ENCODE measurements around the gene PLXNC1.
A peak's percentile ranks its signal among the peaks of the same experiment; 100 is the strongest.

Gene PLXNC1

DNA sequence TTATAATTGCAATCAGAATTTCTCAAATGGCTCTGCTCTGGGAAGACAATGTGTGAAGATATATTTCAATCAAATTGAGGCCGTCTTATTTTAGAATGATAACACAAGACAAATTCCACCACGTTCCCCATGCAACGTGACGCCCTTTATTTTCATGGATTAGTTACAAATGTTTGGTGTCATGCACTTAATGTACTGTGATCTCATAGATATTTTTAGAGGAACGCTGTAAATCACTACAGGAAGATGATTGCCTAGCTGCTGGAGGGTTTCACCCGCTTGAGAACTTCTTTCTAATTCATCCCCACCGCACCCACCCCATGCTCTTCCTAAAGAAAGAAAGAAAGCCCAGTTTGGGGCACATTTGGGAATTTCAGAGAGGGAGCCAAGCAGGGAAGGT, 117.2 kb downstream of the PLXNC1 start:
- no peak for DNase-seq (ENCODE audit: low read depth)

DNA sequence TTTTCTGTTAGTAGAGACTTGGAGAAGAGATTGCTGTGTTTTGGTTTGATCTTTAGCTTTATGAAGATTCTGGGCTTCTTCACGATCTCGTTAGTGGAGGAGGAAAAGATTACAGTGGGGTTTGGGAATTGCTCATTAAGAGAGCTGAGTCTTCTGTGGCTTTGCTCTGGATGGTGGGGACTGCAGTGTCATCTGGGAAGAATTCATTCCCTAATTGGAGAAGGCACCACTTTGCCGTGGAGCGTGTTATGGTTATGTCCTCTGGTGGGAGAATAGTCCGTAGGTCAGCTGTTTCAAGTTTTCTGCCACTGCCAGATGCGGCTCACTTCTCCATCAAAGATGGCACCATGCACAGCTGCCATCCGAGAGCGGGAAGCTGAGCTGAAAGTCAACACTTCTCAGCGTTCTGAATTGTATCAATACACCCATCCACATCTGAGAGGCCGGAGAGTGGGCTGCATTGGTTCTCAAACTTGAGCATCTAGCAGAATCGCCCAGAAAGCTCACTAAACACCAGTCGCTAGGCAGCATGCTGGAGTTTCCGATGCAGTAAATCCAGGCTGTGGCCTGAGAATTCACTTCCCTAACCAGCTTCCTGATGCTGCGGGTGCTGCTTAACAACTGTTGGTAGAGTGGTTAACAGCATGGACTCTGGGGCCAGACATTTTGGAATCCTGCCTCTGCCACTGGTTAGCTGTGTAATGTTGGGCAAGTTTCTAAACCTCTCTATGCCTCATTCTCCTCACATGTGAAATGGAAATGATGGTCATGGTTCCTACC, 117.8 kb downstream of the PLXNC1 start:
- DNase-seq (ENCODE audit: low read depth), result no peak

DNA sequence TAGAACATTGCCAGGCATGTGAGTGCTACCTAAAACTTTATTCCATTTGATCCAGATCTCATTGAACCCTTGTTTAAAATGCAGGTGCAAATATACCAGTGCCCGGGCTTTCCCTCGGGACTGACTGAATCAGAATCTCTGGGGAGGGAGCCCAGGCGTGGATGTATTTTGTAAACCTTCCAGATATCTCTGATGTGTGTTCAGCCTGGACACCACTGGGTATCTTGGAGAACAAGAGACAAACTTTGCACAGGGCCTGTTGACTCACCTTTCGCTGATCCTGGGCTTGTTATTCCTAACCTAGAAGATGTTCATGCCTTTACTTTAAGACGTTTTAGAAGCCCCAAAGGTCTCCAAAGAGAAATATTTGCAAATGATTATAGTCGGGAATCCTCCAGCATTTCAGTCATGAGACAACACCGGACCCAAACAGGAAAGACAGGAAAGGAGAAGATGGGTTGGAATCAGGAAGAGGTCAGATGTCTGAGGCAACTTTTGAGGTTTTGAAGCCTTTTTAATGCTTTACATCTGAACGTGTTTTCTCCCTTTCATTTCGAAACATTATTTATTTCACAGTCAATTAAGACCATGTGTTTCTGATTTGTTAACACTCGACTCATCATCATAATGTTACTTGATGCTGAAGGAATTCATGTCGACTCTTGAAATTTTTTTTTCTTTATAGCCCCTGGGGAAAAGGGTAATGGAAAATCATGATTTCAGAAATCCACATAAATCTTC, 118.6 kb downstream of the PLXNC1 start:
- DNase-seq (ENCODE audit: low read depth), result peak; percentile 88

DNA sequence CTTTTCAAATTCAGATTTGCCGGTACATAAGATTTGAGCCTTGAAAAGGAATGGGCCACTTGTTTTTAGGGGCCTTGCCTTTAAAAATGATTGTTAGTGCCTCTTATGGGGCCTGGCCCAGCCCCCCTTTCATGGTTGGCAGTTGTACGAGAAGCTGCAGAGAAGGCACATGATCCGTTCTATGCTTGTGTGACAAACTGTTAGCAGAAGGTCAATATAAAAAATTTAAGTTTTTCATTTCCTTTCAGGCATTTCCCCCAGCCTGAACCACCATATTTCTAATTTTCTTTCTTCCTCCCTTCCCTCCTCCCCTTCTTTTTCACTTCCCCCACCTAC, 119.1 kb downstream of the PLXNC1 start:
- no peak for DNase-seq (ENCODE audit: low read depth)

DNA sequence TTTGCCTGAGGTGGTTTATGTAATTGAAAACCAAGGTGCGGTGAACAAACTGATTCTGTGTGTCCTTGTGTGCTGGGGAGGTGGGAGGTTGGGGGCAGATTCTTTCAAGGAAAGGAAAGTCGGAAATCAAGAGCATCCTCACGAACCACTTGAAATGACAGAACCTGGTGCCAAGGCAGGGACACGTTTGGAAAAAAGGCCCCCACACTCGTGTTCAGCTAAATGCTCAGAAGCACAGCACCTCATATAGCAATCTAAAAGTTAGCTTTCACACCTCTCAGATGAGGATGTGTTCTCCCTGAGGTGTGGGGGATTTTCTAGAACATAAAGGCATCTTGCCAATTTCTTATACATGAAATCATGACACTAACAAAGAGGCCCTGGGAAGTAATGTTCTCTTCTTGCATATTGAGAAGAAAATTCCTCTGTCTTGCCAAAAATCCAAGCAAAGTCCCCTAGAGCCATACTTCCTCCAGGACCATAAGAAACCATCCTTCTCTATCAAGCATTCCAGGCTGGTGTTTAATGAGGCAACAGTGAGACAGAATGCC, 119.6 kb downstream of the PLXNC1 start:
- DNase-seq (ENCODE audit: low read depth), result no peak

DNA sequence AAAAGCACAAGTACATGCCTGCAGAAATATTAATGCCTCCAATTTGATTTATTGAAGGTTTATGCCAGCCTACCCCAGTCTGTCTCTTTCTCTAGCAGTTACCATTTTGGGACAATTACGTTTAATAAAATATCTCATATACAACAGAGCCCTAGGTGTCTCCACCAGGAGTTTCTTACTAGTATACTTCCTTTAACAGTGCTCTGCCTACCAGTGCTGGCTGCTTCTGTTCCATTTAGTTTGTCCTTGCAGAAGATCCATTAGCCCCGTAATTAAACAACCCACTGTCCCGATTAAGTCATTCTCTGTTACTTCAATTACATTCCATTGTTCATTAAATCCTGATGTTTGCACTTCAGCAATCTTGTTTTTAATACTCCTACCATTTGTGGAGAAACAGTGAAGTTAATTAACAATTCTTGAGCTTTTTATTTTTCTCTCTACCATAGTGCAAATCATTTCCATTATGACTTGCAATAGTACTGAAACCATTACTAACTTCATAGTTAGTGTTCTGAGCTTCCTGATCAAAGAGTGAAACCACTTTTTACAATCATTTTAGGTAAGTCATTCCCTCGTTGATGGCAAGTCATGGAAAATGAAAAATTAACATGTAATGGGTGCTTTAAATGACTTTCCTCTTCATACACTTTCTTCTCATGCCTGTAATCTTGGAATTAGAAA, 121.1 kb downstream of the PLXNC1 start:
- no peak for DNase-seq (ENCODE audit: low read depth)

DNA sequence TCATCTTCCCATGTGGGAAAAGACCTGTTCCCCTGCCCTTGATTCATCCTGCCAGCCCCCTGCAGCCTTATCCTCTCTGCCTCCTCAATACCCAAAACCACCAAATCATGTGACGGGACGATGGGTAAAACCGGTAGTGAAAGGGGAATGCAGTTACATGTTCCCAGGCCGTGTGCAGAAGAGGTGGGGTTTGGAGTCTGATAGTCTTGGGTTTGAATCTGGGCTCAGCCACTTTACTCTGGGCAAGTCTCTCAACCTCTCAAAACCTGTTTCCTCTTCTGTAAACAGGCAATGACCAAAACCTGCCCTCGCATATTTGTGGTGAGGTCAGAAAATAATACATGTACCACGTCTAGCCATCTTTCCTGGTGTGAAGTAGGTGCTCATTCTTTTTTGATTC, 123.0 kb downstream of the PLXNC1 start:
- DNase-seq (ENCODE audit: low read depth), result no peak

DNA sequence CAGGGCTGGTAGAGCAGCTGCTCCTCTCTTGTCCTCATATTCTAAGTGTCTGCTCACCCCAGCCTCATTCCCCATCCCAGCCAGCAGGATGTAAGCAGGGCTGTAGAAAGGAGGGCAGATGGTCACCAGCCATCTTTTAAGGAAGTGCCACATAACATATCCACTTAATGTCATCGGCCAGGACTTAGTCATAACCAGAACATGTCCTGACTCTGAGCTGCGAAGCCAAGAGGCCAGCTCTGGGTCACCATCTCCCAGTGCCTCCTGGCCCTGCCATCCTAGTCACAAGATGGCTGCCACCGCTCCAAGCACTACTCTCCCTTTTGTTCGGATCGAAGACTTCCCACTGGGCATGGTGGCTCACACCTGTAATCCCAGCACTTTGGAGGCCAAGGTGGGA, 123.9 kb downstream of the PLXNC1 start:
- DNase-seq (ENCODE audit: low read depth), result no peak

DNA sequence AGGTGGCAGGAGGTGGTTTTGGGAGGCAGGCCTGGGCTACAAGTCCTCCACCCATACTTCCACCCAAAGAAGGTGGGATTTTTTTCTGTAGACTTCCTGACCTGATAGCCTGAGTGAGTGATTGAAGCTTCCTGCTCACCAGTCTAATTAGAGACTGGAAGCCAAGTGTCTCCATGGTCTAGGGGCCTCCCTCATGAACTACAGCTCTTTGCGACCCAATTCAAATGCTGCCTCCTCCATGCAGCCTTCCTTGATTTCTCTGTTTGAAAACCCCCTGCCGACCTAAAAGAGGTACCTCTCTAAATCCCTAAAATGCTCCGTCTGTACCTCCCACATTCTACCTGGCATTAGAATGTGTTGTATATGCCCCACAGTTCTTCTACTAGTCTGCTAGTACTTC, 124.9 kb downstream of the PLXNC1 start:
- no peak for DNase-seq (ENCODE audit: low read depth)

DNA sequence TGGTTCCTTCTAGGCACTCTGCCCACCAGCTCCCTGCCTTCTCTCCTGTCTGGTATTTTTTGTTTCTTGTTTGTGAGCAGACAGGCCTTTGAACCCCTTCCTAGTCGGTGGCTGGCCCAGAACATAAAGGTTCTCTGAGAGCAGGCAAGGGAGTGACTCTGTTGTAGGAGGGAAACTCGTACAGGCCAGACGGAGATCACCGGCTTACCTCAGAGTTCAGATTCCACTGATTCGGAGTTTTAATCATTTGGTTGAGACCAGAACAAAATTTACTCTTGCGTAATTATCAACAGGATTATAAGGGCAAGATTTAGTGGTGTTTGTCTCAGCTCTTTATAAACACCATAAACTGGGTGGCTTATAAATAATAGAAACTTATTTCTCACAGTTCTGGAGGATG, 128.3 kb downstream of the PLXNC1 start:
- no peak for DNase-seq (ENCODE audit: low read depth)

DNA sequence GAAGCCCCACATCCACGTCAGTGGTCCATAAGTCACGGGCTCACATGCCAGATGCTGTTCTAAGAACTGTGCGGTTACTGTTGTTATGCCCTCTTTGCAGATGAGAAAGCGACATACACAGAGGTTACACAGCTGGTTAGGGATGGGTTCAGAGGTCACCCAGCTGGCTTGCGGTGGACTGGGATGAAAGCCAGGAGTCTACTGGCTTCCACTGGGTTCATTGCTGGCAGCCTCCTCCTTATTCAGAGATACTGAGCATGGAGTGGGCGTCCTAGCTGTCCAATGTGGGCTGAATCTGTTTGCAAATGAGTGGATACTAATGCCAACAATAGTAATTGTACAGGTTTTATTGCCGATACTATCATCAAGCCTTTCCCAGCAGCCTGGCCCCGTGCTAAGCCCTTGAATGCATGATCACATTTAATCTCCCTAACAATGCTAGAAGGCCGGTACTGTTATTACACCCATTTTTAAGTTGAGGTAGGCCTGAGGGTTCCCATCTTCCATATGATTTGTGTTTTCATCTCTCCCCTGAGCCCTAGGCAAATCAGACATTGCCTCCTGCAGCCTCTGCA, 129.1 kb downstream of the PLXNC1 start:
- no peak for DNase-seq (ENCODE audit: low read depth)

DNA sequence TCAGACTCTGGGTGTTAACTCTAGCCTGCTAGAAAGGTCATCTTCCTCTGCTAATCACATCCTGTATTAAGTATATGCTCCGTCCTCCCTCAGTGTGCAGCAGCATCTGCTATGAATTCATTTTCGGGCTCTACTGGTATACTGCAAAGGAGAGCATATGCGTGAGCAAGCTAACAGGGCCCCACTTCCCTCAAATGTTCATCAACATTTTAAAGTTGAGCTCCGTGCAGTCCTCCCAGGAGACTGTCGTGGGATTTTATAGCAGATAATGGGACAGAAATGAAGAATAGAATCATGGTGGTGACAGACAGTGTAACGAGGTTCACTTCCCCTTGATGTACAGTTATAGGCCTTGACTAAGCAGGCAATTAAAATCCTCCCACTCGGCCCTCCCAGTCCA, 131.7 kb downstream of the PLXNC1 start:
- no peak for DNase-seq (ENCODE audit: low read depth)

DNA sequence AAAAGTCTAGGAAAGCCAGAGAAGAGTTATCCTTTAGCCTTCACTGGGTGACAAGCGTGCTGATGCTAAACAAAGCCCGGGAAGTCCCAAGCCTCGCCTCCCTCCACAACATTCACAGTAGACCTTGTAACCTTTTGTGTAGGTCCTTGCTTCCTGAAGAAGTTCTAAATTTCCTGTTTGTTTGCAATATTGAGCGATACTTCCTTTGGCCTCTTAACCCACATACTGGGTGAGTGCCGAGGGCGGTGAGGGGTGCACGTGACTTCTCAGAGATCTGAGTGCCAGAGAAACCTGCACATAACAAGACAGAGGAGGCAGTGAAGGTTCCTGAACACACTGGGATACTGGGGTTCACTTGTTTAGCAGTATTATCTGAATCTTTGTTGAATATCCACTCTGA, 134.3 kb downstream of the PLXNC1 start:
- DNase-seq (ENCODE audit: low read depth), result no peak

DNA sequence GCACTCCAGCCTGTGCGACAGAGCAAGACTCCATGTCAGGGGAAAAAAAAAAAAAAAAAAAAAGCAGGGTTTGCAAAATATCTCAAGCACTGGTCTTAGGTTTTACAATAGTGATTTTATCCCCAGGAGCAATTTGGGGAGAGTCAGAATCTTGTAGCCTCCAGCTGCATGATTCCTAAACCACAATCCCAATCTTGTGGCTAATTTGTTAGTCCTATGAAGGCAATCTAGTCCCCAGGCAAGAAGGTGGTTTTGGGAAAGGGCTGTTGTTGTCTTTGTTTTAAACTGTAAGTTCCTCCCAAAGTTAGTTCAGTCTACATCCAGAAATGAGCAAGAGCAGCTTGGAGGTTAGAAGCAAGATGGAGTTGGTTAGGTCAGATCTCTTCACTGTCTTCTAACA, 135.7 kb downstream of the PLXNC1 start:
- no peak for DNase-seq (ENCODE audit: low read depth)

DNA sequence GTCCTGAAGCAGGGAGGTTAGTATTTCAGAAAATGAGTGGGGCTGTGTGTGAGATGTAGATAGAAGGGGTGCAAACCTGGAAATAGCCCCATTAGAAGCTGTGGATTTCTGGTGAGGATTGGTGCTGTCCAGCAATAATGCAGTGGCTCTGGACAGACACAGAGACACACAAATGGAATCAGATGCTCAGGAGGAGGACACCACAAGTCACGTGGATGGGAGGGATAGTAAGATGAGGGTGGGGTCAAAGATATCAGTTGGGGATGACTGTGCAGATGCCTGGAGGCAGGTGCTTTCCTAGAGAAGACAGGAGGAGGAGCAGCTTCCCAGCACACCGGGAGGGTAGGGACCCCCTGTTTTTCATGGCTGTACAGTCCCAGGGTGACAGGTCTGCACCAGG, 136.5 kb downstream of the PLXNC1 start:
- no peak for DNase-seq (ENCODE audit: low read depth)

DNA sequence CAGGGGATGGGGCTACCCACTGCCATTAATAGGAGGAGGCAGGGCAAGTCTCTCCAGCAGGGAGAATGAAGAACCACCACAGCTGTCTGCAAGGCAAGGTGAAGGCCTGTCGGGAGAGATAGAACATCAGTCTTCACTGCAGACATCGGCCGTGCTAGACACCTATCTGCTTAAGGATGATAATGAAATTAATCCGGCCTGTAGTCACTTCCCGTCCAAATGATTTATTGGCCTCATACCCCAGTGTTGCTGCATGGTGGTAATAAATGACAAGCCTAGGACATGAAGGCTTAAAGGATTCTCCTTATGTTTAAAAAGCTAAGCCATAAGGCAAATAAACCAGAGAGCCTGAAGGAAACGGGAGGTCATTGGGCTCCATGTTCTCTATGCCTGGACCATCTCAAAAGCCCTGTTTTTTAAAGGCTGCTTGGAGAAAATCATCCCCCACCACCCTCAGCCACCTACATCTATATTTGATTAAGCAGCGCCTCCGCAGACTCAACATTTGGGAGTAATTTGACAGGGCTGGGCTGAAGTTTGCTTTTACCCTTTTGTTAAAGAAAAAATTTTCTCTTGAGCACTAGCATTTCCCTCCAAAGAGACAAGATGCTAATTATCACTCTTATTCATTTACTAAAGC, 137.7 kb downstream of the PLXNC1 start:
- no peak for DNase-seq (ENCODE audit: low read depth)

DNA sequence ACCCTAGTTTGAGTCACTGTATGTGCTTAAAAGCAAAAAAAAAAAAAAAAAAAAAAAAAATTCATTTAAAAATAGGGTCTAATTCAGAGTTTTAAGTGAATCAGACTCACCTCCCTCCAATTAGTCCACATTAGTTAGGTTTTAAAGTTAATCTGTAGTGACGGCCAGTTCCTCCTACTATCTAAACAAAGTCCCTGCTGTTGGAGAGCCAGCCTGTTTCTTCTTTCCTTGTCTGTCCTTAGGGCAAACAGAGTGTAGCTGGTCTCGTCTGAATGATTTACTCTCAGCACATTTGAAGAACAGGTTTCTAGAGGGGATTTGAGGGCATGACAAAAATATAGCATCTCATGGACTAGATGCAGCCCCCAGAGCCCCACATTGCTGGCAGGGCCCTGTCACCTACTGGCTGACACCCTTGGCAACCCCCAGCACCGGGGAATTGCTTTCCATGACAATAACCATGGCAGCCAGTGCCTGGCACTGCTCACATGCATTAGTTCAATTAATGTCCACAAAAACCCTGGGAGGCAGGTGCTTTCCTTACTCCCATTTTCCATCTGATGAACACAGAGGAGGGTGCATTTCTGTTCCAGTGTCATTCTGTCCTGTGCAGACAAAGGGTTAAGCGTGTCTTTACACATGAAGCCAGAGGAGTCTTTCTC, 138.3 kb downstream of the PLXNC1 start:
- no peak for DNase-seq (ENCODE audit: low read depth)

DNA sequence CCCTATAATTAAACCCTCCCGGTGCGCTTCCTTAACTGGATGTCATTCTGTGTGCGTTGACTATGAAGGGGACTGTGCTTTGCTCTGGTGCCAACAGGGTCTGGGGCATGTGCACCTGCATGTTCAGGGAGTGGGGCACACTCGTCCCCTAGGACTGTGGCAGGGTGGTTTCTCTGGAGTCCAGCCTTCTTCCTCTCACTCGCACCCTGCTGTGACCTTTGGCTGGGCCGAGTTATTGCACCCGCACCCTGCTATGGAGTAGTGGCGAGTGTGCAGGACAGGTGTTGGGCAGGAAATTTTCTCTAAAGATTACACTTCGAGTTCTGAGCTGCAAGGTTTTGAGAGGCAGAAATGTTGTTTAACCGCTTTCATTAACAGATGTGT, 138.9 kb downstream of the PLXNC1 start:
- DNase-seq (ENCODE audit: low read depth), result no peak

DNA sequence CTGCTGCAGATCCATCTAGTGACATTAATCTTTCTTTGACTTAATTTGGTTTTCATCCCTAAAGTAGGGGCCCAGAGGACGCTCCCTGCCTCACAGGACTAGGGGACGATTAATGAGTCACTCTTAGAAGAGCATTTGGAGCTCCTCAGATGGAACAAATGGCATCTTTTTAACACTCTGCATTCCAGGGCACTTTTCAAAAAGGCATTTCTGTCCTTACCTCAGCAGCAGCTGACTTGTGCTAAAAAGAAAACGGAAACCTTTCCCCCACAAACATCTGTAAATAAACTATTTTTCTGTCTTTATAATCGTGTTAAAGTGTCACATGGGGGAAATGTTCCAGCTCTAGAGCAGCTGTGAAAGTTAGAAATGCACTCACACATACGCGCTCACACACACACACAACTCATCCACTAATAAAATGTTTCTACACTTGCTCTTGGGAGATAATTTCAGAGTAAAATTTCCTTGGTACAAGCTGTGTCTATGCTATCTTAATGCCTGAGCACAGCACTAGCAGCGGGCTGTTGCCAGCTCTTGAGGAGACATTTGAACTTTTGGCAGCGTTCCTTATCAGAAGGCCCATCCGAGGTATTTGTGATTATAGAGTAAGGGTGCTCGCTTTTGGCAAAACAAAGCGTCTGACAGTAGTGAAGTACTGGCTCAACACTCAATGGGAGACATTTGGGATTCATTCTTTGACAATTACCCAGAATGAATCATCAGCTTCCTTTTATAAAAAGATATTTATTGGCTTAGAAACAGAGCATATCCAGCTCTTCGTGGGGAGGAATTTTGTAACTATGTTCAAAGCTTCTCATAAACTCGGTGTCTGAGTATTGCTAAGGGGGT, 141.3 kb downstream of the PLXNC1 start:
- DNase-seq (ENCODE audit: low read depth), result peak; percentile 61

DNA sequence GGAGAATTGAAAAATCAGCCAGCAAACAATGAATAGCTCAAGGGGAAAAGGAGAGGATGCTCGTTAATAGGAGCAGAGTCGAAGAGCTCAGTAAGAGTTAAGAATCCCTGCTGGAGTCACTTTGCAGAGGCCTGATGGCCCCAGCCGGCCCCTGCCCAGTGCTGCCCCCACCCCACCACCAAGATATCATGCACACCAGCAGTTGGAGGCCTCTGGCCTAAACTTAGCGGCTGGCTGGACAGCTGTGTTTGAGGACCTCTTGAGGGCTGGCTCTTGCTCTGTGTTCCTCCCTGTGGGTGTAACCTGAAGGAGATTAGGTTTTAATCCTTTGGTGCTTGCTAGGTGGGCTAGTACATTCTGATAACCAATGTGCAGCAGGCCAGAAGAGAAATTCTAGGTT, 142.0 kb downstream of the PLXNC1 start:
- DNase-seq (ENCODE audit: low read depth), result no peak
